T-cell (primary cell): ENCODE results near the gene CIAPIN1. TPM values are rescaled to one million over a fixed set of nuclear protein-coding genes. Genes with fewer than 3 reads are reported as not detected.

Experiments
- ATAC-seq, 4 experiments: fragments of 200-7000 bp in 3 of 4; fragments of 150-1000 bp in 1 of 4; cut with Tn5 transposase; replicated peaks in 1 of 4; 1 replicate in 3 of 4; 2 replicates in 1 of 4; pipeline ENCODE4 v1.10.0; 2021; ENCODE audit warnings: moderate library complexity in 3 of 4, mild to moderate bottlenecking in 2 of 4, moderate number of reproducible peaks in 1 of 4
- CTCF ChIA-PET, 2 donors: fragments of 300-600 bp; sonication (Branson Sonifier 250); formaldehyde crosslinking; loops; one replicate each; lab custom pipeline; 2022; ENCODE audit warnings: antibody characterized with exemption in 2 of 2; lab: Charles Lee
- POLR2A ChIA-PET, 2 donors: fragments of 300-600 bp; sonication (Branson Sonifier 250); formaldehyde crosslinking; loops; one replicate each; lab custom pipeline; 2022; ENCODE audit warnings: antibody characterized with exemption in 2 of 2; lab: Charles Lee
- DNase-seq, 35 experiments: peaks; one replicate each; pipeline versions ENCODE4 v3.0.0 to v3.0.0-alpha.2; 2013 to 2023
- H3K27ac ChIP-seq: one replicate; pipeline ENCODE4 v1.5.1; 2013; ENCODE audit warnings: low read length
- H3K27me3 ChIP-seq, 2 experiments: replicated peaks in 1 of 2; 1 replicate in 1 of 2; 2 replicates in 1 of 2; pipeline versions ENCODE4 v1.6.1 to v1.7.0; 2013; ENCODE audit warnings: low read length in 1 of 2, mixed read lengths in 1 of 2; ENCODE audit not compliant: control insufficient read depth in 2 of 2, insufficient read depth in 2 of 2; ENCODE audit errors: extremely low read depth in 1 of 2
- H3K36me3 ChIP-seq, 2 donors: 1 replicate in 1 of 2; 2 replicates in 1 of 2; pipeline versions ENCODE4 v1.6.1 to v1.7.0; 2013; ENCODE audit warnings: low read length in 1 of 2; ENCODE audit not compliant: control insufficient read depth in 2 of 2, insufficient read depth in 1 of 2; ENCODE audit errors: extremely low read depth in 1 of 2
- H3K4me1 ChIP-seq, 2 experiments: 1 replicate in 1 of 2; 2 replicates in 1 of 2; pipeline versions ENCODE4 v1.6.1 to v1.7.0; 2013; ENCODE audit warnings: low read length in 2 of 2, mixed read lengths in 1 of 2; ENCODE audit not compliant: insufficient read depth in 2 of 2, control insufficient read depth in 1 of 2; ENCODE audit errors: extremely low read depth in 1 of 2
- H3K4me3 ChIP-seq, 2 donors: 1 replicate in 1 of 2; 2 replicates in 1 of 2; pipeline versions ENCODE4 v1.5.1 to v1.7.0; 2013; ENCODE audit warnings: mild to moderate bottlenecking in 2 of 2, low read length in 1 of 2, moderate library complexity in 1 of 2; ENCODE audit not compliant: control insufficient read depth in 1 of 2; ENCODE audit errors: extremely low read depth in 1 of 2
- H3K9me3 ChIP-seq: 2 replicates; pipeline ENCODE4 v1.7.0; 2013
- H3K27ac Mint-ChIP-seq, 2 donors: one replicate each; pipeline ENCODE4 v1.8.0; 2020 to 2021; ENCODE audit warnings: mild to moderate bottlenecking in 2 of 2, mixed read lengths in 2 of 2
- H3K27me3 Mint-ChIP-seq, 2 donors: one replicate each; pipeline ENCODE4 v1.8.0; 2021 to 2022; ENCODE audit warnings: mixed read lengths in 2 of 2
- H3K36me3 Mint-ChIP-seq: one replicate; pipeline ENCODE4 v1.8.0; 2021; ENCODE audit warnings: mixed read lengths
- H3K4me1 Mint-ChIP-seq, 3 donors: one replicate each; pipeline ENCODE4 v1.8.0; 2020 to 2022; ENCODE audit warnings: mixed read lengths in 3 of 3, mild to moderate bottlenecking in 1 of 3
- H3K4me3 Mint-ChIP-seq, 3 donors: one replicate each; pipeline ENCODE4 v1.8.0; 2020 to 2022; ENCODE audit warnings: mild to moderate bottlenecking in 3 of 3, mixed read lengths in 3 of 3, moderate library complexity in 3 of 3
- H3K9me3 Mint-ChIP-seq, 3 donors: one replicate each; pipeline ENCODE4 v1.8.0; 2020 to 2022; ENCODE audit warnings: mixed read lengths in 3 of 3
- WGBS: methylation state at CpG from one replicate; pipeline ENCODE4 v1.1.5; 2013; ENCODE audit warnings: missing lambda C conversion rate; ENCODE audit not compliant: insufficient coverage; 5-methylcytosine and 5-hydroxymethylcytosine counted together
- total RNA-seq, 35 experiments: library from RNA in 6 of 35; stranded (reverse) in 6 of 35; fragments of 120-200 nt in 1 of 35; gene quantifications; one replicate each; pipeline versions ENCODE4 v1.2.1 to v1.2.4 and lab custom pipeline; 2013 to 2026

CIAPIN1 gene
- total RNA-seq (10 to 100 TPM; 26.5 to 46.8 (median 28.5) TPM), total RNA-seq (lab: John Stamatoyannopoulos, UW) (18.7 to 105 (median 31.9) reads per million in 29 experiments)
- 35.3 TPM for total RNA-seq (2013)

DNA sequence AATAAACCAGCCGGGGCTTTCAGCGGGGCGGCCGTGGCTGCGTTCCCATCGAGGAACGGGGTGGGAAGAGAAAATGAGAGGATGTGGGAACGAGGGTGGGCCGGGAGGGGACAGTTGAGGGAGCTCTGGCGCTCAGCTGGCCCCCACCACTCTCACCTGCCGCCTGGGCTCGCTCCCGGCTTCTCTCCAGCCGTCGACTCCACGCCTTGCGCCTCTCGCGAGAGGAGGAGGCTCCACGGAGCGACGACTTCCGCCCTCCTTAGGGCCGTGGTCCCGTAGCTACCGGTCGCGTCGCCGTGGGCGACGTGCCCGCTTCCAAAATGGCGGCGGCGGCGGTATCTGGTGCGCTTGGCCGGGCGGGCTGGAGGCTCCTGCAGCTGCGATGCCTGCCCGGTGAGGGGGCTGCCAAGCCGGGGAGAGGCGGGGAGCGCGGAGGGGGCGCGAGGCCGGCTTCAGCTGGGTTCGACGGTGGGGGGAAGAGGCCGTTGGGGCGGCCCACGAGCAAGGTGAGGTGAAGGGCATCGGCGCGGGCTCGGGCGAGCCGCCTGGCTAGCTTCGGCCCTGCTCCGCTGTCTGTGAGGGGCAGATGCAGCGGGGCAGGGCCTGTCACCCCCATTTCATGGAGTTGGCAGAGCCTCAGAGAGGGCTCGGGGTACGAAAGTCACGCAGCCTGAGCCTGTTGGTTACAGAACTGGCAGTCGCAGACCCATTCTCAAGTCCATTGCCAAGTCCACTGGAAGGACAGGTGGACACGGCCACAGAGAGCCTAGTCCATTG, at the start of gene CIAPIN1, which contains the start of gene COQ9:
TSS of gene CIAPIN1 (minus strand) at position 200 of the 777 bp plus-strand sequence. CDS start 6,457 bp downstream, outside the sequence.
TSS of gene COQ9 (plus strand) at position 294 of the 777 bp plus-strand sequence. CDS start at position 321, 27 bp downstream.
- ATAC-seq (peak; percentile 99), DNase-seq (peak; percentile 83 to 95 (median 92))
- Mint-ChIP-seq H3K36me3 (peaks cover 14% of the 10 kb centered on the region), H3K27me3 (no peaks in the 10 kb centered on the region), H3K4me3 (peak within 1 kb of the TSS; percentile 87 to 90 (median 89)), H3K4me1 (peaks cover 33 to 46% (median 45%) of the 10 kb centered on the region in 3 donors), H3K9me3 (no peaks in the 10 kb centered on the region), H3K27ac (peak within 1 kb of the TSS; percentile 78 to 88)
- H3K9me3 ChIP-seq = no peaks in the 10 kb centered on the region
- peak within 1 kb of the TSS; percentile 66 to 95 for H3K4me3 ChIP-seq
- peak within 1 kb of the TSS; percentile 59 for H3K27ac ChIP-seq
- CTCF ChIA-PET = interaction anchor here (0.5 to 1.2 kb wide), 7 partner anchors 12 to 145 kb away, joined by 3 to 6 read pairs (median 3); partner anchors contain the start of genes CCDC102A (in 1 of the 2) and POLR2C (in 1 of the 2)
- POLR2A ChIA-PET = interaction anchor here in 1 of 2 donors (0.5 to 1.6 kb wide), 4 partner anchors 15 to 996 kb away, joined by 3 to 9 read pairs (median 4); partner anchors contain the start of genes ARL2BP, NUDT21, OGFOD1 and POLR2C
- H3K36me3 ChIP-seq = peaks cover 3 to 15% of the 10 kb centered on the region in 2 donors
- peaks cover 4 to 26% of the 10 kb centered on the region in 2 experiments for H3K4me1 ChIP-seq
- WGBS = under 1% methylated on average over 54 of the region's 68 CpGs
- no peaks in the 10 kb centered on the region for H3K27me3 ChIP-seq

DNA sequence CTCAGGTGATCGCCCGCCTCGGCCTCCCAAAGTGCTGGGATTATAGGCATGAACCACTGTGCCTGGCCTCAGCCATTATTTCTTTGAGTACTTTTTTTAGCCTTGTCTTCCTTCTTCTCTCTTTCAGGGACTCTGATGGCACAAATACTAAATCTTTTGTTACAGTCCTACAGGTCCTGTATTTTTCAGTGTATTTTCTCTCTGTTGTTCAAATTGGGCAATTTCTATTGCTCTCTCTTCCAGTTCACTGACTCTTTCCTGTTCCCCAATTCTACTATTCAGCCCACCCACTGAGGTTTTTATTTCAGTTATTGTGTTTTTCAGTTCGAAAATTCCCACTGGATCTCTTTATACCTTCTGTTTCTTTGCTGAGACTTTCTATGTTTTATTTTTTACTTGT, 46.6 kb upstream of the CIAPIN1 start:
- H3K4me1 ChIP-seq = no peaks in the 10 kb centered on the region
- Mint-ChIP-seq H3K36me3 (no peaks in the 10 kb centered on the region), H3K27me3 (peaks cover 1 to 3% of the 10 kb centered on the region in 2 donors), H3K9me3 (no peaks in the 10 kb centered on the region), H3K27ac (no peak overlapping the region), H3K4me1 (no peaks in the 10 kb centered on the region), H3K4me3 (no peak overlapping the region)
- peaks cover 0 to 14% of the 10 kb centered on the region in 2 experiments for H3K27me3 ChIP-seq
- ATAC-seq (no peak), DNase-seq (no peak)
- ChIA-PET POLR2A (no interaction called here), CTCF (no interaction called here)
- no peak overlapping the region for H3K27ac ChIP-seq
- WGBS = no CpG with 5 or more reads among the region's 4 CpGs
- H3K4me3 ChIP-seq = no peak overlapping the region
- no peaks in the 10 kb centered on the region for H3K36me3 ChIP-seq
- H3K9me3 ChIP-seq = no peaks in the 10 kb centered on the region

DNA sequence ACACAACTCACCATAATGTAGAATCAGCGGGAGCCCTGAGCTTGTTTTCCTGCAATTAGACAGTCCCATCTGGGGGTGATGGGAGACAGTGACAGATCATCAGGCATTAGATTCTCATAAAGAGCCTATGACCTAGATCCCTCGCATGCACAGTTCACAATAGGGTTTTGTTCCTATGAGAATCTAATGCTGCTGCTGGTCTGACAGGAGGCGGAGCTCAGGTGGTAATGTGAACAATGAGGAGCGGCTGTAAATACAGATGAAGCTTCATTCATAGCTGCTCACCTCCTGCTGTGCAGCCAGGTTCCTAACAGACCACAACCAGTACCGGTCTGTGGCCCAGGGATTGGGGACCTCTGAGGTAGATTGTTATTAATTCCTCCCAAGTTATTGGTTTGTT, 42.0 kb upstream of the CIAPIN1 start:
- peaks cover 0 to 25% of the 10 kb centered on the region in 2 experiments for H3K4me1 ChIP-seq
- Mint-ChIP-seq H3K4me3 (no peak overlapping the region), H3K27me3 (peaks cover 0 to 1% of the 10 kb centered on the region in 2 donors), H3K4me1 (peaks cover 17 to 26% (median 25%) of the 10 kb centered on the region in 3 donors), H3K27ac (no peak overlapping the region), H3K36me3 (no peaks in the 10 kb centered on the region), H3K9me3 (no peaks in the 10 kb centered on the region)
- no peaks in the 10 kb centered on the region for H3K36me3 ChIP-seq
- no peaks in the 10 kb centered on the region for H3K9me3 ChIP-seq
- no peak overlapping the region for H3K27ac ChIP-seq
- no peak for ATAC-seq
- ChIA-PET POLR2A (interaction anchor here in 1 of 2 donors (0.6 kb wide), 1 partner anchor 65 kb away, joined by 3 read pairs; no protein-coding TSS in a partner anchor), CTCF (no interaction called here)
- no peak overlapping the region for H3K4me3 ChIP-seq
- 80% methylated on average over 1 of the region's 5 CpGs for WGBS
- DNase-seq = no peak
- H3K27me3 ChIP-seq = peaks cover 0 to 6% of the 10 kb centered on the region in 2 experiments

DNA sequence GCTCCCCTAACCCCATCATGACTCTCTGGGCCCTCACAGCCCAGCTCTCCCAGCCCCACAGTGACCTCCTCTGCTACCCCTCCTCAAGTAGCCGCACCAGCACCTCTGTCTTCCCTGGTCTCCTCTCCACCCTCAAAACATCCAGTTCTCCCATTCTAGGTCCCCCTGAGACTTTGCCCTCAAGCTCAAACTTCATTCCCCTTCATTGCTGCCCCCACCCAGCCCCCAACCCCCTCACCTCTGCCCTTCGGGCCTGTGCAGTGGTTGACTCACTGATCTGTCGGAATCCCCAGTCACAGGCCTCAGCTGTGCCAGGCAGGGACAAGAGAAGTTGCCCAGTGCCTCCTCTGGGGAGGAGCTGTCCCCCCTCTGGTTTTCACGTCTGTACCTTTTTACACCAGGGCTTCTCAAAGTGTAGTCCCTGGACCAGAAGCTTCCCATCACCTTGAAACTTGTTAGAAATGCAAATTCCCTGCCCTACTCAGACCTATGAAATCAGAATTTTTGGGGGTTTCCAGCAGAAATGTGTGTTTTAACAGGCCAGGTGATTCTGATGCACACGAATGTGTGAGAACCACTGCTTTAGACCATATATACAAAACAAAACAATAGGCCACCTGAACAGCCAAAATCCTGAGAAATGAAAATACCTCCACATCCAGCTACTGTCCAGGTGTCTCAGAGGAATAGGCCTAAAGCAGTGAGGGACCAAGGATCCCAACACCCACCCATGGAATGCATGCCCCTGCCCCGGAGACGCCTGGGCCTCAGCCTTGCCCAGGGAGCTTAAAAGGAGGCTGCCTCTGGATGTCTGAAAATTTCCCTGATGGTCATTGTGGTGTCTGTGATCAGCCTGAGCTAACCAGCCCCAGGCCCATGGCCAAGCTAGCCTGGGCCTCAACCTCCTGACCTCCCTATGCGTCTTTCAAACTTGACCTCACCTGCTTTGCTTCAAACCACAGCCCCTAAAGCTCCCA, 40.0 kb upstream of the CIAPIN1 start:
- H3K4me3 Mint-ChIP-seq = peak overlapping the region; percentile 61 to 94 (median 69)
- Histone ChIP-seq H3K27me3 (peaks cover 0 to 3% of the 10 kb centered on the region in 2 experiments), H3K4me1 (peaks cover 0 to 25% of the 10 kb centered on the region in 2 experiments), H3K4me3 (peak overlapping the region in 1 of 2 donors; percentile 38), H3K36me3 (no peaks in the 10 kb centered on the region), H3K9me3 (no peaks in the 10 kb centered on the region), H3K27ac (no peak overlapping the region)
- DNase-seq = no peak
- 89% methylated on average over 5 of the region's 8 CpGs for WGBS
- H3K4me1 Mint-ChIP-seq = peaks cover 17 to 26% (median 25%) of the 10 kb centered on the region in 3 donors
- no peak overlapping the region for H3K27ac Mint-ChIP-seq
- no peak for ATAC-seq
- no peaks in the 10 kb centered on the region for H3K9me3 Mint-ChIP-seq
- CTCF ChIA-PET = interaction anchor here (0.6 to 2.7 kb wide), 3 partner anchors 25 to 51 kb away, joined by 3 to 11 read pairs (median 5); partner anchors contain the start of gene POLR2C (in 1 of the 2)
- POLR2A ChIA-PET = interaction anchor here in 1 of 2 donors (0.8 kb wide), 1 partner anchor 9 kb away, joined by 3 read pairs; no protein-coding TSS in a partner anchor
- H3K27me3 Mint-ChIP-seq = peaks cover 0 to 1% of the 10 kb centered on the region in 2 donors
- H3K36me3 Mint-ChIP-seq = no peaks in the 10 kb centered on the region

DNA sequence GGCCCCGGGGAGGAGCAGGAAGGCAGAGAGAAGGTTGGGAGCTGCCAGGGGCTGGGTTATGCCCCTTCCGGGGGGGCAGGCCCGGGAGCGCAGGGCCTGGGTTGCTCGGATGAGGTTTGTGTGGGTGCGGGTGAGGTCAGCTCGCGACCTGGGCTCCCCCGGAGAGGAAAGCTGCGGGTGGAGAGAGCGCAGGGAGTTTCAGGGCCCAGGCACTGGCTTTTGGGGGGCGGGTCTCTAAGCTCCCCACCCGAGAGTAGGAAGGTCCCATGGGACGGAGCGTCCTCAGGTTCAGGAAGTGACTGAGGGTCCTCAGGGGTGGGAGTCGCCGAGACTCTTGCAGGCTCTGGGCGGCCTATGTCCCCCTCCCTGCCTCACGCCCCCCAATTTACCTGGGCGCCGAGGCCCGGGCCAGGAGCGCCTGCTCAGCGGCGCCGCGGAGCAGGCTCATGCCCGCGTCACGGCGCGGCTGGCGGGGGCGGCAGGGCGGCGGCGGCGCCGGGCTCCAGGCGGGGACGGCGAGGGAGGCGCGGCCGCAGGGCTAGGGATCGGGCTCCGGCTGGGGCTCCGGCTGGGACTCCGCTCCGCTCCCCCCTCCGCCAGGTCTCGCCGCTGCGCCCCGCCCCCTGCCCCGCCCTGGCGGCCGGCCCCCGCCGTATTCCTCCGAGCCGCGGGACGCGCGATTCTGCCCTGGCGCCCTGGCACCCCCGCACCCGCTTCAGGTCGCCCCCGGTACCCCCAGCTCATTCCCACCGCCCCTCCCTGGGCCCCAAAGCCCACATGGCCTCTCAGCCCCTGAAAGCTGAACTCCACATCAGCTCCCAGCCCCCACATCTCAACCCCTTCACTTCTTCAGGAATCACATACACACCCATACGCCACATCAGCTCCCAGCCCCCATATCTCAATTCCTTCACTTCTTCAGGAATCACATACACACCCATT, 39.0 kb upstream of the CIAPIN1 start, which contains the start of gene DOK4:
TSS of gene DOK4 (minus strand) at position 578 of the 942 bp plus-strand sequence. CDS start 6,986 bp downstream, outside the sequence.
- CTCF ChIA-PET = interaction anchor here in 1 of 2 donors (1.6 to 2.7 kb wide), 2 partner anchors 24 to 52 kb away, joined by 5 to 11 read pairs; partner anchors contain the start of gene POLR2C
- POLR2A ChIA-PET = interaction anchor here in 1 of 2 donors (0.8 kb wide), 1 partner anchor 10 kb away, joined by 3 read pairs; no protein-coding TSS in a partner anchor
- H3K4me3 ChIP-seq = peak within 1 kb of the TSS; percentile 72 to 77
- peaks cover 0 to 3% of the 10 kb centered on the region in 2 experiments for H3K27me3 ChIP-seq
- H3K4me1 ChIP-seq = peaks cover 0 to 25% of the 10 kb centered on the region in 2 experiments
- ATAC-seq (peak; percentile 96 to 98 (median 98)), DNase-seq (peak; percentile 48 to 85 (median 70))
- Mint-ChIP-seq H3K27me3 (no peaks in the 10 kb centered on the region), H3K36me3 (no peaks in the 10 kb centered on the region), H3K4me3 (peak within 1 kb of the TSS; percentile 80 to 94 (median 83)), H3K9me3 (no peaks in the 10 kb centered on the region), H3K27ac (peak within 1 kb of the TSS in 1 of 2 donors; percentile 69), H3K4me1 (peaks cover 17 to 26% (median 25%) of the 10 kb centered on the region in 3 donors)
- no peak within 1 kb of the TSS for H3K27ac ChIP-seq
- H3K9me3 ChIP-seq = no peaks in the 10 kb centered on the region
- no peaks in the 10 kb centered on the region for H3K36me3 ChIP-seq
- WGBS = 2% methylated on average over 61 of the region's 73 CpGs
